Endodermal cell (in vitro differentiated cells): ENCODE measurements around the gene NCKAP5. TPM values are rescaled to one million over a fixed set of nuclear protein-coding genes. Genes with fewer than 3 reads are reported as not detected.

ENCODE experiments used
- DNase-seq: peaks from one replicate; pipeline ENCODE4 v3.0.0-alpha.2; 2017
- H3K27ac ChIP-seq: 2 replicates; pipeline ENCODE4 v1.5.1; 2013; ENCODE audit warnings: mild to moderate bottlenecking, low read depth, low read length, moderate library complexity
- H3K27me3 ChIP-seq: 2 replicates; pipeline ENCODE4 v1.6.1; 2013; ENCODE audit warnings: mild to moderate bottlenecking, low read length, moderate library complexity; ENCODE audit not compliant: insufficient read depth, control insufficient read depth, poor library complexity, severe bottlenecking
- H3K36me3 ChIP-seq: 2 replicates; pipeline ENCODE4 v1.7.0; 2013; ENCODE audit warnings: mild to moderate bottlenecking, low read length, moderate library complexity; ENCODE audit not compliant: control insufficient read depth, insufficient read depth
- H3K4me1 ChIP-seq: one replicate; pipeline ENCODE4 v1.7.0; 2013; ENCODE audit warnings: low read length; ENCODE audit not compliant: control insufficient read depth, insufficient read depth
- H3K4me3 ChIP-seq: 2 replicates; pipeline ENCODE4 v1.5.1; 2013; ENCODE audit warnings: mild to moderate bottlenecking, low read length, moderate library complexity
- H3K9ac ChIP-seq: 2 replicates; pipeline ENCODE4 v1.6.1; 2013; ENCODE audit warnings: mild to moderate bottlenecking, low read length, moderate library complexity; ENCODE audit not compliant: poor library complexity, severe bottlenecking; ENCODE audit errors: extremely low read depth
- H3K9me3 ChIP-seq: 2 replicates; pipeline ENCODE4 v1.6.1; 2013; ENCODE audit warnings: mild to moderate bottlenecking, low read length, moderate library complexity; ENCODE audit not compliant: control insufficient read depth
- H3K27ac Mint-ChIP-seq: 2 replicates; pipeline ENCODE4 v1.8.0; 2020; ENCODE audit warnings: mixed read lengths
- H3K27me3 Mint-ChIP-seq: 2 replicates; pipeline ENCODE4 v1.8.0; 2021; ENCODE audit warnings: mild to moderate bottlenecking, mixed read lengths; ENCODE audit not compliant: insufficient read depth
- H3K36me3 Mint-ChIP-seq: 2 replicates; pipeline ENCODE4 v1.8.0; 2020; ENCODE audit warnings: low read depth, mixed read lengths
- H3K4me1 Mint-ChIP-seq: 2 replicates; pipeline ENCODE4 v1.8.0; 2020; ENCODE audit warnings: mixed read lengths
- H3K4me3 Mint-ChIP-seq: 2 replicates; pipeline ENCODE4 v1.8.0; 2020; ENCODE audit warnings: mild to moderate bottlenecking, moderate library complexity, mixed read lengths
- H3K9me3 Mint-ChIP-seq: 2 replicates; pipeline ENCODE4 v1.8.0; 2020; ENCODE audit warnings: mild to moderate bottlenecking, mixed read lengths
- WGBS, 2 experiments: methylation state at CpG; one replicate each; pipeline versions ENCODE4 v1.1.5 to v1.1.7; 2013; ENCODE audit warnings: missing lambda C conversion rate in 2 of 2, mixed read lengths in 1 of 2; ENCODE audit not compliant: insufficient coverage in 1 of 2, insufficient read length in 1 of 2; 5-methylcytosine and 5-hydroxymethylcytosine counted together
- total RNA-seq, 2 donors: library from RNA; stranded (reverse); fragmentation: NEBNext Ultra II Directional in 1 of 2; extraction: Animal tissue kit (Norgen Biotek cat#: 25700) in 1 of 2; gene quantifications; 2 replicates in 1 of 2; 3 replicates in 1 of 2; pipeline ENCODE4 v1.2.1, GENCODE V29; 2021
- TF ChIP-seq, protein P1 (sequence below): fragments of 200-600 bp; sonication (generic); conservative IDR thresholded peaks from 2 replicates; pipeline ENCODE4 v1.5.0; 2021; ENCODE audit warnings: antibody characterized with exemption, mild to moderate bottlenecking

Gene NCKAP5
- total RNA-seq, 2 donors from 2014 or later: 0.58 to 0.92 TPM

DNA sequence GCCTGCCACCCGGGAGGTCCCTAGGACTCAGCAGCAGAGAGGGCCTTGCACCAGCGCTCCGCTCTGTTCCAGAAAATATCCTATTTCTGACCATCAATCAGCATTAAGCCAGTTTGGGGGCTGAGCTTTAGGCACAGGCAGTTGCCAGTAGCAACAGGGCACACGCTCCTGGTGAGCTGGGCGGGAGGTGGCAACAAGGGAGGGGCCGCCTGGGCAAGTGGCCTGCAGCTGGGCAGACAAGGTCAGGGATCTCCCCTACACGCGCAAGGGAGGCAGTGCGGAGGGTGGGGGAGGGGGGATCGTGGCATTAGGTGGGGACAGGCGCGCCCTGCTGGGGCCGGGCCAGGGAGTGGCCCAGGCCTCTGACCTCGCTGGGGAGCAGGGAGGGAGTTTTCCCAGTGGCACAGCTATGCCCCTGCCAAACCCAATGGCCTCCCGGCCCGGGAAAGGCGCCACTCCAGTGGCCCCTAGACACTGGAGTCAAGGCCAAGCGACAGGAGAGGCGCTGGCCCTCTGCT is 302.8 kb downstream of the NCKAP5 start:
- peaks cover 20% of the 10 kb centered on the region for H3K27me3 Mint-ChIP-seq

DNA sequence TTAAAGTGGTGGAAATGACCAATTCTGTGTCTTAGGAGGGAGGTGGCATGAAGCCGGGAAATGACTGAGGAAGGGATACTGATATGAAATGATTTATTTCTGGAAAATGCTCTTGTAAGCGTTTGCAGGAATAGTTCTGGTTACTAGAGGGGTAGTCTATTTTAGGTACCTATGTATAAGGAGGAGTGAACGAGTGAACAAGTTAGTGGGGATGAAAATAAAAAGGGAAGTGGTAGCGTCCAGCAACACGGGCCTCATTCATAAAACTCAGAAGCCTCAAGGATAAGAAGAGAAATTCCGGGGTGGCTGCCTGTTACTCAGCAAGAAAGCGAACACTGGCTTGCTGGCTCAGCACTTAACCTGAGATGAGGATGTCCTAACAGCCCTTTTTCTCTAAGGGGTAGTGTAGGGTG is 303.3 kb downstream of the NCKAP5 start:
- 78 to 89% methylated on average over 6 to 7 of the region's 7 CpGs for WGBS, 2 experiments

More for the DNA sequence above, 302.8 kb downstream of the NCKAP5 start:
- Histone ChIP-seq H3K36me3 (no peaks in the 10 kb centered on the region), H3K4me3 (no peak overlapping the region), H3K27me3 (peaks cover 23% of the 10 kb centered on the region), H3K9ac (no peak overlapping the region), H3K9me3 (no peaks in the 10 kb centered on the region), H3K27ac (peak overlapping the region; percentile 32), H3K4me1 (peaks cover 3% of the 10 kb centered on the region)
- Mint-ChIP-seq H3K4me1 (peaks cover 14% of the 10 kb centered on the region), H3K4me3 (peak overlapping the region; percentile 71), H3K9me3 (no peaks in the 10 kb centered on the region), H3K36me3 (no peaks in the 10 kb centered on the region), H3K27ac (no peak overlapping the region)
- DNase-seq: peak; percentile 81
- TF ChIP-seq, protein P1, sequence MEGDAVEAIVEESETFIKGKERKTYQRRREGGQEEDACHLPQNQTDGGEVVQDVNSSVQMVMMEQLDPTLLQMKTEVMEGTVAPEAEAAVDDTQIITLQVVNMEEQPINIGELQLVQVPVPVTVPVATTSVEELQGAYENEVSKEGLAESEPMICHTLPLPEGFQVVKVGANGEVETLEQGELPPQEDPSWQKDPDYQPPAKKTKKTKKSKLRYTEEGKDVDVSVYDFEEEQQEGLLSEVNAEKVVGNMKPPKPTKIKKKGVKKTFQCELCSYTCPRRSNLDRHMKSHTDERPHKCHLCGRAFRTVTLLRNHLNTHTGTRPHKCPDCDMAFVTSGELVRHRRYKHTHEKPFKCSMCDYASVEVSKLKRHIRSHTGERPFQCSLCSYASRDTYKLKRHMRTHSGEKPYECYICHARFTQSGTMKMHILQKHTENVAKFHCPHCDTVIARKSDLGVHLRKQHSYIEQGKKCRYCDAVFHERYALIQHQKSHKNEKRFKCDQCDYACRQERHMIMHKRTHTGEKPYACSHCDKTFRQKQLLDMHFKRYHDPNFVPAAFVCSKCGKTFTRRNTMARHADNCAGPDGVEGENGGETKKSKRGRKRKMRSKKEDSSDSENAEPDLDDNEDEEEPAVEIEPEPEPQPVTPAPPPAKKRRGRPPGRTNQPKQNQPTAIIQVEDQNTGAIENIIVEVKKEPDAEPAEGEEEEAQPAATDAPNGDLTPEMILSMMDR: no peak
- WGBS, 2 experiments: 36 to 51% methylated on average over 8 to 19 of the region's 19 CpGs

GRCh38 chr2:133262893-133263292 is 305.4 kb downstream of the NCKAP5 start:
- Histone ChIP-seq H3K9me3 (no peaks in the 10 kb centered on the region), H3K27ac (no peak overlapping the region), H3K4me1 (peaks cover 3% of the 10 kb centered on the region), H3K27me3 (peaks cover 27% of the 10 kb centered on the region), H3K9ac (no peak overlapping the region), H3K36me3 (no peaks in the 10 kb centered on the region), H3K4me3 (no peak overlapping the region)
- Mint-ChIP-seq H3K27me3 (peaks cover 21% of the 10 kb centered on the region), H3K4me1 (peaks cover 14% of the 10 kb centered on the region), H3K9me3 (no peaks in the 10 kb centered on the region), H3K27ac (no peak overlapping the region), H3K4me3 (no peak overlapping the region), H3K36me3 (no peaks in the 10 kb centered on the region)
- TF ChIP-seq, protein P1: peak; percentile 65
- DNase-seq: peak; percentile 57
- WGBS, 2 experiments: 33 to 64% methylated on average over 1 to 2 of the region's 2 CpGs

More for the DNA sequence above, 303.3 kb downstream of the NCKAP5 start:
- peak overlapping the region; percentile 71 for H3K4me3 Mint-ChIP-seq
- H3K36me3 ChIP-seq: no peaks in the 10 kb centered on the region
- peaks cover 14% of the 10 kb centered on the region for H3K4me1 Mint-ChIP-seq
- H3K27ac ChIP-seq: peak overlapping the region; percentile 32
- H3K9me3 Mint-ChIP-seq: no peaks in the 10 kb centered on the region
- H3K27me3 ChIP-seq: peaks cover 27% of the 10 kb centered on the region
- no peak for DNase-seq
- peaks cover 3% of the 10 kb centered on the region for H3K4me1 ChIP-seq
- H3K27ac Mint-ChIP-seq: no peak overlapping the region
- no peaks in the 10 kb centered on the region for H3K9me3 ChIP-seq
- H3K4me3 ChIP-seq: no peak overlapping the region
- TF ChIP-seq, protein P1: no peak
- H3K27me3 Mint-ChIP-seq: peaks cover 20% of the 10 kb centered on the region
- H3K36me3 Mint-ChIP-seq: no peaks in the 10 kb centered on the region
- H3K9ac ChIP-seq: no peak overlapping the region
